ENCODE data around the gene CCR9. TPM values are rescaled to one million over a fixed set of nuclear protein-coding genes. Genes with fewer than 3 reads are reported as not detected.

CCR9 gene
- total and polyA plus RNA-seq, 10 of the 15 experiments (the other 5 are each of a cell fraction or from before 2014, with no cell fraction given): 0.05 to 3.9 (median 2.4) TPM

DNA sequence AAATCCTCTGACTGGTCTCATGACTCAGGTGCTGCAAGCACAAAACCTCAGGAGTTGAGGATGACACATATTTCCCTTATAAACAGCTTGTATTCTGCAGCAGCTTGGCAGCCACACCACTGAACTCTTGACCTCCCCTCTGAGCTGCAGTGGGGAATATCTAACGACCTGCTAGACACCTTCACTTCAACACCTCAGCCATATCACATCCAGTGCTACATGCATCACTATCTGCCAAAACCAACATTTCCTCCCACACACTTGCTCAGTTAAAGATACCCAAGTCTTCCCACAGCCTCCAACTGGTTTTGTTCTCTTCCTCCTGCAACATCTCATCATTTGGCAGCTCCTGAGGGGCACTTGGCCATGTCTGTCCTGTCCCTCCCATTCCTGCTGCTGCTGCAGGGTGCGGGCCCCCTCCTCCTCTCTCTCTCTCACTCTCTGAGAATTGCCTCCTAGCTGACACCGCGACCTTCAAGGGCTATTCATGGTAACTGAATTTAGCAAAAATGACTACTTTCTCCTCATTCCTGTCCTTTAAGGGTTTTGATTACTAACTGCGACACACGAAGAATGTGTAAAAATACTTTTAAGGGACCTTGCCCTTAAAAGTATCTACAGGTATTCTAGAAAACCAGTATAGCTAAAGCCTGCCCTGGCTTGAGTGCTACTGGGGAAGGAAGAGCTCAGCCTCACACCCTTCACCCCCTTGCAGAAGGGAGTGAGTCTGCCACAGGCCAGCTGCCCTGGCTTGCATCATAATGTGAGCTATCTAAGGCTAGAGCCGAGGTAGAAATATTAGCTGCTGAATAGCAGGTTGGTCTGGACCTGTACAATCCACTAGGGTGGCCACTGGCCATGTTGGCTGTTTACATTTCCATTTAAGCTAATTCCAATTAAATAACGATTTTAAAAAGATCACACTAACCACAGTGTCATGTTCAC, 5.0 kb upstream of the CCR9 start:
- no peak for DNase-seq (ENCODE audit: low read depth, low spot score)
- 0 out of 2 replicates have a peak overlapping the region, but pooled peaks have one; percentile 28 for H3K27ac ChIP-seq (ENCODE audit: control insufficient read depth, insufficient read depth)
- peak; percentile 70 for ATAC-seq
- intact Hi-C loops (cut with micrococcal nuclease; ENCODE audit: unreplicated experiment) (loop anchor here (1.0 kb wide), 2 partner anchors 16 to 34 kb away; no protein-coding TSS in a partner anchor), in situ Hi-C loops (cut with MboI) (no loop called here)
- no peaks in the 10 kb centered on the region for H3K79me2 ChIP-seq (ENCODE audit: control insufficient read depth, insufficient read depth, low read length)
- RAD21 ChIA-PET (ENCODE audit: unreplicated experiment): interaction anchor here (0.5 to 12.3 kb wide), 24 partner anchors 10 to 489 kb away, joined by 3 to 229 read pairs (median 5); partner anchors contain the start of gene LZTFL1
- CTCF ChIA-PET: interaction anchor here (0.8 to 2.7 kb wide), 16 partner anchors 11 to 195 kb away, joined by 3 to 23 read pairs (median 5); no protein-coding TSS in a partner anchor
- no peak overlapping the region for H2AFZ ChIP-seq (ENCODE audit: control insufficient read depth, low read depth, low read length)
- no peaks in the 10 kb centered on the region for H3K9me3 ChIP-seq (replicated peaks; ENCODE audit: control insufficient read depth, insufficient read depth, low read length)
- H3K36me3 ChIP-seq (ENCODE audit: control insufficient read depth in 2 of 2, insufficient read depth in 2 of 2, low read length in 1 of 2): peaks cover 0 to 2% of the 10 kb centered on the region in 2 experiments; a peak in 2 of 4 replicates
- peak overlapping the region; percentile 45; the same call in 1 of the 2 replicates for H3K4me2 ChIP-seq (ENCODE audit: control insufficient read depth, insufficient read depth)
- no TSS peak for BruUV-seq (replicated peaks)
- peaks cover 0 to 3% of the 10 kb centered on the region in 2 experiments; a peak in 1 of 4 replicates for H3K27me3 ChIP-seq (replicated peaks in 1 of 2; ENCODE audit: control insufficient read depth in 2 of 2, insufficient read depth in 2 of 2, low read length in 1 of 2)
- no peaks in the 10 kb centered on the region for H4K20me1 ChIP-seq (ENCODE audit: control insufficient read depth, insufficient read depth)
- H3K4me1 ChIP-seq (ENCODE audit: control insufficient read depth, insufficient read depth, low read length): peaks cover 42% of the 10 kb centered on the region
- H3K4me3 ChIP-seq: no peak overlapping the region
- peak; percentile 65 for FAIRE-seq
- POLR2A ChIA-PET: interaction anchor here (0.6 to 6.5 kb wide), 11 partner anchors 9 to 38 kb away, joined by 3 to 95 read pairs (median 10); no protein-coding TSS in a partner anchor
- 37% methylated on average over 8 of the region's 8 CpGs for WGBS (ENCODE audit: insufficient coverage, insufficient replicate concordance, low lambda C conversion rate, missing lambda C conversion rate)
- SMC1A ChIA-PET (ENCODE audit: uncharacterized antibody, unreplicated experiment): interaction anchor here (0.7 to 11.2 kb wide), 19 partner anchors 10 to 488 kb away, joined by 3 to 199 read pairs (median 4); no protein-coding TSS in a partner anchor
- no peak overlapping the region; the same call in 1 of the 2 replicates for H3K9ac ChIP-seq (ENCODE audit: control insufficient read depth, insufficient read depth, low read length)
- TF ChIP-seq CBX5 (IDR thresholded peaks at IDR 0.05; ENCODE audit: low read depth) (peak; percentile 34; the same call in 1 of the 2 replicates), SPI1 (IDR thresholded peaks at IDR 0.05; ENCODE audit: borderline replicate concordance, insufficient read depth, low read depth, low read length) (no peak), FOXM1 (IDR thresholded peaks at IDR 0.05; ENCODE audit: low read depth, low read length) (peak; percentile 85), YBX1 (IDR thresholded peaks at IDR 0.05) (no peak), SUPT20H (IDR thresholded peaks at IDR 0.05; ENCODE audit: borderline replicate concordance, control insufficient read depth, low read depth, low read length) (no peak), ZSCAN29 (IDR thresholded peaks at IDR 0.05) (no peak), ZBTB33 (IDR thresholded peaks at IDR 0.05) (no peak)
- TF ChIP-seq, protein P1, sequence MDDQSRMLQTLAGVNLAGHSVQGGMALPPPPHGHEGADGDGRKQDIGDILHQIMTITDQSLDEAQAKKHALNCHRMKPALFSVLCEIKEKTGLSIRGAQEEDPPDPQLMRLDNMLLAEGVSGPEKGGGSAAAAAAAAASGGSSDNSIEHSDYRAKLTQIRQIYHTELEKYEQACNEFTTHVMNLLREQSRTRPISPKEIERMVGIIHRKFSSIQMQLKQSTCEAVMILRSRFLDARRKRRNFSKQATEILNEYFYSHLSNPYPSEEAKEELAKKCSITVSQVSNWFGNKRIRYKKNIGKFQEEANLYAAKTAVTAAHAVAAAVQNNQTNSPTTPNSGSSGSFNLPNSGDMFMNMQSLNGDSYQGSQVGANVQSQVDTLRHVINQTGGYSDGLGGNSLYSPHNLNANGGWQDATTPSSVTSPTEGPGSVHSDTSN (IDR thresholded peaks at IDR 0.05; ENCODE audit: insufficient replicate concordance, low read depth, low read length): no peak
- TF ChIP-seq, protein P2, sequence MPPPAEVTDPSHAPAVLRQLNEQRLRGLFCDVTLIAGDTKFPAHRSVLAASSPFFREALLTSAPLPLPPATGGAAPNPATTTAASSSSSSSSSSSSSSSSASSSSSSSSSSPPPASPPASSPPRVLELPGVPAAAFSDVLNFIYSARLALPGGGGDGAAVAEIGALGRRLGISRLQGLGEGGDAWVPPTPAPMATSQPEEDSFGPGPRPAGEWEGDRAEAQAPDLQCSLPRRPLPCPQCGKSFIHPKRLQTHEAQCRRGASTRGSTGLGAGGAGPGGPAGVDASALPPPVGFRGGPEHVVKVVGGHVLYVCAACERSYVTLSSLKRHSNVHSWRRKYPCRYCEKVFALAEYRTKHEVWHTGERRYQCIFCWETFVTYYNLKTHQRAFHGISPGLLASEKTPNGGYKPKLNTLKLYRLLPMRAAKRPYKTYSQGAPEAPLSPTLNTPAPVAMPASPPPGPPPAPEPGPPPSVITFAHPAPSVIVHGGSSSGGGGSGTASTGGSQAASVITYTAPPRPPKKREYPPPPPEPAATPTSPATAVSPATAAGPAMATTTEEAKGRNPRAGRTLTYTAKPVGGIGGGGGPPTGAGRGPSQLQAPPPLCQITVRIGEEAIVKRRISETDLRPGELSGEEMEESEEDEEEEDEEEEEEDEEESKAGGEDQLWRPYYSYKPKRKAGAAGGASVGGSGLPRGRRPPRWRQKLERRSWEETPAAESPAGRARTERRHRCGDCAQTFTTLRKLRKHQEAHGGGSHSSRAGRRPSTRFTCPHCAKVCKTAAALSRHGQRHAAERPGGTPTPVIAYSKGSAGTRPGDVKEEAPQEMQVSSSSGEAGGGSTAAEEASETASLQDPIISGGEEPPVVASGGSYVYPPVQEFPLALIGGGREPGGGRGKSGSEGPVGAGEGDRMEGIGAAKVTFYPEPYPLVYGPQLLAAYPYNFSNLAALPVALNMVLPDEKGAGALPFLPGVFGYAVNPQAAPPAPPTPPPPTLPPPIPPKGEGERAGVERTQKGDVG (CRISPR knock-in tag; IDR thresholded peaks at IDR 0.05): no peak
- TF ChIP-seq, protein P3, sequence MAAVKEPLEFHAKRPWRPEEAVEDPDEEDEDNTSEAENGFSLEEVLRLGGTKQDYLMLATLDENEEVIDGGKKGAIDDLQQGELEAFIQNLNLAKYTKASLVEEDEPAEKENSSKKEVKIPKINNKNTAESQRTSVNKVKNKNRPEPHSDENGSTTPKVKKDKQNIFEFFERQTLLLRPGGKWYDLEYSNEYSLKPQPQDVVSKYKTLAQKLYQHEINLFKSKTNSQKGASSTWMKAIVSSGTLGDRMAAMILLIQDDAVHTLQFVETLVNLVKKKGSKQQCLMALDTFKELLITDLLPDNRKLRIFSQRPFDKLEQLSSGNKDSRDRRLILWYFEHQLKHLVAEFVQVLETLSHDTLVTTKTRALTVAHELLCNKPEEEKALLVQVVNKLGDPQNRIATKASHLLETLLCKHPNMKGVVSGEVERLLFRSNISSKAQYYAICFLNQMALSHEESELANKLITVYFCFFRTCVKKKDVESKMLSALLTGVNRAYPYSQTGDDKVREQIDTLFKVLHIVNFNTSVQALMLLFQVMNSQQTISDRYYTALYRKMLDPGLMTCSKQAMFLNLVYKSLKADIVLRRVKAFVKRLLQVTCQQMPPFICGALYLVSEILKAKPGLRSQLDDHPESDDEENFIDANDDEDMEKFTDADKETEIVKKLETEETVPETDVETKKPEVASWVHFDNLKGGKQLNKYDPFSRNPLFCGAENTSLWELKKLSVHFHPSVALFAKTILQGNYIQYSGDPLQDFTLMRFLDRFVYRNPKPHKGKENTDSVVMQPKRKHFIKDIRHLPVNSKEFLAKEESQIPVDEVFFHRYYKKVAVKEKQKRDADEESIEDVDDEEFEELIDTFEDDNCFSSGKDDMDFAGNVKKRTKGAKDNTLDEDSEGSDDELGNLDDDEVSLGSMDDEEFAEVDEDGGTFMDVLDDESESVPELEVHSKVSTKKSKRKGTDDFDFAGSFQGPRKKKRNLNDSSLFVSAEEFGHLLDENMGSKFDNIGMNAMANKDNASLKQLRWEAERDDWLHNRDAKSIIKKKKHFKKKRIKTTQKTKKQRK (IDR thresholded peaks at IDR 0.05; ENCODE audit: low read depth, low read length): no peak
